Mesenteric fat pad (tissue), 1 donor: ENCODE results near the gene BSDC1. TPM values are rescaled to one million over a fixed set of nuclear protein-coding genes. Genes with fewer than 3 reads are reported as not detected.
A peak's percentile ranks its signal among the peaks of the same experiment; 100 is the strongest.

ENCODE experiments used
- DNase-seq: peaks from one replicate; pipeline ENCODE4 v3.0.0-alpha.2; 2020; ENCODE audit warnings: low spot score
- long read RNA-seq: library from polyadenylated mRNA; unstranded; transcript quantifications from one replicate; pipeline ENCODE4 v2.0.0, GENCODE V29; 2020
- total RNA-seq: library from RNA; stranded (reverse); fragmentation: NEBNext Ultra II Directional; extraction: Animal tissue kit (Norgen Biotek cat#: 25700); gene quantifications from one replicate; pipeline ENCODE4 v1.2.1, GENCODE V29; 2021
- donor health status: DM: yes; HTN: yes; CAD: no.

BSDC1 gene, protein sequence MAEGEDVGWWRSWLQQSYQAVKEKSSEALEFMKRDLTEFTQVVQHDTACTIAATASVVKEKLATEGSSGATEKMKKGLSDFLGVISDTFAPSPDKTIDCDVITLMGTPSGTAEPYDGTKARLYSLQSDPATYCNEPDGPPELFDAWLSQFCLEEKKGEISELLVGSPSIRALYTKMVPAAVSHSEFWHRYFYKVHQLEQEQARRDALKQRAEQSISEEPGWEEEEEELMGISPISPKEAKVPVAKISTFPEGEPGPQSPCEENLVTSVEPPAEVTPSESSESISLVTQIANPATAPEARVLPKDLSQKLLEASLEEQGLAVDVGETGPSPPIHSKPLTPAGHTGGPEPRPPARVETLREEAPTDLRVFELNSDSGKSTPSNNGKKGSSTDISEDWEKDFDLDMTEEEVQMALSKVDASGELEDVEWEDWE
- 63.2 TPM for total RNA-seq
- long read RNA-seq, full-length matches to known transcripts: 83 of 184 reads
- long read RNA-seq, partial matches to known transcripts: 80 of 184 reads
- long read RNA-seq, other reads (novel, unspliced or antisense): 21 of 184 reads

DNA sequence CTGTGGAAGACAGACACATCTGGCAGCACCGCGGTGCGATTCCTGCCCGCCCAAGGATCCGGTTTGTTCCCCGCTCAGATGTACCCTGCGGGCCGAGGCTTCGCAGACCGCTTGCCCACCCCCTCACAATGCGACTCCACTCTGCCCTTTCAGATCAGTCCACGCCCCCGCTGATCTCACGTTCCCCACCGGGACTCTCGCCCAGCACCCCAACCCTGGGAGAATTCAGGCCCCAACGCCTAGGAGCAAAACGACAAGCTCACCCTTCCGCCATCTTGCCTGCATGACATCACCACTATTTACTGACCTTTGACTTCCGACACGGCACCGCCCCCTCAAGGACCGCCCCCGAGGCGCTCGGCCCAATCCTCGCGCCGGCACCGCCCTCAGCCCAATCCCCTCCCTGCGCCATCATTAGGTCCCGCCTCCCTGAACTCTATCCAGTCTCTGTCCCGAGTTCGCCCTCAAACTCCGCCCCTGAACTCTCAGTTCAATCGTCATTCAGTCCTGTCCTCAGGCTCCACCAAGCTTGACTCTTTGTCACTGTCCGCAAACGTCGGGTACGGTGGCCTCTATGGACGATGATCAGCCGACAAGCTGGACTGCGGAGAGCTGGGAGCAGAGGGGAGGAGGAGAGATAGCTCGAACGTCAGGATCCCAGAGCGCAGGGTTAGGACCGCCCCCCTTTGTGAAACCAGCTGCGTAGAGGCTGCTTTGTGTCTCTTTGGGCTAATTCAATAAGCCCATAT lies at the start of gene BSDC1:
Gene BSDC1 (minus strand): TSS at position 301 of the 749 bp plus-strand sequence. CDS start 27 bp downstream, at position 274.
- peak; percentile 99 for DNase-seq

DNA sequence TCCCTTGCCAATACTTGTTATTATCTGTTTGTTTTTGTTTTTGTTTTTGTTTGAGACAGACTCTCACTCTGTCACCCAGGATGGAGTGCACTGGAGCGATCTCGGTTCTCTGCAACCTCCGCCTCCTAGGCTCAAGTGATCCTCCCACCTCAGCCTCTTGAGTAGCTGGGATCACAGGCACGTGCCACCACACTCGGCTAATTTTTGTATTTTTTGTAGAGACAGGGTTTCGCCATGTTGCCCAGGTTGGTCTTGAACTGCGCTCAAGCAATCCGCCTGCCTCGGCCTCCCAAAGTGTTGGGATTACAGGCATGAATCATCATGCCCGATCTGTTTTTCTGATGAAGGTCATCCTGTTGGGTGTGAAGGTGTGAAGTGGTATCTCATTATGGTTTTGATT lies 47.2 kb upstream of the BSDC1 start:
- DNase-seq: peak; percentile 28

DNA sequence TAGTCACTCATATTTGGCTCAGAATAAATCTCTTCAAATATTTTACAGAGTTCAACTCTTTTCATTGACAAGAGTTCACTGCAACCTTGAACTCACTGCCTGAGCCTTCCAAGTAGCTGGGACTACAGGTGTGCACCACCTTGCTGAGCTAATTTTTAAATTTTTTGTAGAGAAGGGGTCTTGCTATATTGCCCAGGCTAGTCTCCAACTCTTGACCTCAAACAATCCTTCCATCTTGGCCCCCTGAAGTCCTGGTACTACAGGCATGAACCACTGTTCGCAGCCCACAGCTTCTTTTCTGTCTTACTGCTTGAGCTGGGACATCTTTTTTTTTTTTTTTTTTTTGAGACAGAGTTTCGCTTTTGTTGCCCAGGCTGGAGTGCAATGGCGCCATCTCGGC lies 44.5 kb upstream of the BSDC1 start:
- peak; percentile 9 for DNase-seq

DNA sequence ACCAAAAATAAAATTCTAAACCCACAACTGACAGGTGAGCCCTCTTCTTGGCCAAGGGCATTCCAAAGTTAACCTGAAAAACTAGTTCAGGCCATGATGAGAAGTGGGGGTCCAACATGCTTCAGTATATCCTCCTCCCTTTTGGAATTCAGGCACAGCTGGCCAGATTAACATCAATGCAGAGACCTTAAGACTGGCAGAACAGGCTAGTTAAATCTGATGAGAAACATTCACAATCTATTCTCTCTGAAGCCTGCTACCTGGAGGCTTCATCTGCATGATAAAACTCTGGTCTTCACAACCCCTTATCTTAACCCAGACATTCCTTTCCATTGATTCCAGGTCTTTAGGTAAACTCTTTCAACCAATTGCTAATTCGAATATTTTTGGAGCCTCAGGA lies 43.9 kb upstream of the BSDC1 start:
- no peak for DNase-seq

DNA sequence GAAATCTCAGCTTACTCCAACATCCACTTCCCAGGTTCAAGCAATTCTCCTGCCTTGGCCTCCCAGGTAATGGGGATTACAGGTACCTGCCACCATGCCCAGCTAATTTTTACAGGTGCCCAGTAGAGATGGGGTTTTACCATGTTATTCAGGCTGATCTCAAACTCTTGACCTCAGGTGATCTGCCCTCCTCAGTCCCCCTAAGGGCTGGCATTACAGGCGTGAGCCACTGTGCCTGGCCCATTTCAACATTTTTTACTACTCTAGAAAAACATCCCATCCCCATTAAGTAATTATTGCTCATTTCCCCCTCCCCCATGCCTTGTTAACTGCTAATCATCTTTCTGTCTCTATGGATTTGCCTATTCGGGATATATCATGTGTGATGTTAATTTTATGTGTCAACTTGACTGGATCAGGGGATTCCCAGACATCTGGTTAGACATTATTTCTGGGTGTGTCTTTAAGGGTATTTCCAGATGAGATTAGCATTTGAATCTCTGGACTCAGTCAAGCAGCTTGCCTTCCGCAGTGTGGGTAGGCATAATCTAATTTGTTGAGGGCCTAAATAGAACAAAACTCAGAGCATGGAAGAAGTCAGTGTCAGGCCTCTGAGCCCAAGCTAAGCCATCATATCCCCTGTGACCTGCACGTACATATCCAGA lies 37.6 kb upstream of the BSDC1 start:
- DNase-seq: no peak

DNA sequence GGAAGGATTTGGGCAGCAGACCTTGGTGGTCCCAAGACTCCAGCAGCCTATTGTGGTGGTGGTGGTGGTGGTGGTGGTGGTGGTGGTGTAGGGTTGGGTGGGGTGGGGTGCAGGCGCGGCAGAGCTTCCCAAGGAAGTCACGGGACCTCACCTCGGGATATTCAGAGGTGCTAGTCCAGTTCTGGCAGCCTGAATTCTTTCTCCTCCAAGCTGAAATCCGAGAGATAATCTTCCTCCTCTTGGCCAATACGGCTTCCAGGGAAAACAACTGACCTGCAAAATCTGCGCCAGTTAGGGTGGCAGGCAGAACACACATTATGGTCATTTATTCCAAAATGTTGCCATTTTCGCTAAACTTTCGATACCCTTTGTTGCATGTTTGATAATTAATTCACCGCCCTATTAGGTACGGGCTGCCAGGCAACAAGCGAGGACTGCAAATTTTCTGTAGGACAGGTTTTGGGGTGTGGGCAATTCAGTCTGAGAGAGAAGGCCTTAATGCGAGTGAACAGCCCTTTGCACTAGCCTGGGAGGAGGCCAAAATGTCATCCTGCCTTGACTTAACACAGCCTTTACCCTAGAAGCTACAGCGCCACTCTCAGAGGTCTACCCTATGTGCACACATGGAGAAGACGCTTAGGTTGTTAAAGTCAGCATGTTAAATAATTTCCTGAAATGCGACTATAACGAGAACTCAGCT lies 33.2 kb upstream of the BSDC1 start:
- DNase-seq: no peak

DNA sequence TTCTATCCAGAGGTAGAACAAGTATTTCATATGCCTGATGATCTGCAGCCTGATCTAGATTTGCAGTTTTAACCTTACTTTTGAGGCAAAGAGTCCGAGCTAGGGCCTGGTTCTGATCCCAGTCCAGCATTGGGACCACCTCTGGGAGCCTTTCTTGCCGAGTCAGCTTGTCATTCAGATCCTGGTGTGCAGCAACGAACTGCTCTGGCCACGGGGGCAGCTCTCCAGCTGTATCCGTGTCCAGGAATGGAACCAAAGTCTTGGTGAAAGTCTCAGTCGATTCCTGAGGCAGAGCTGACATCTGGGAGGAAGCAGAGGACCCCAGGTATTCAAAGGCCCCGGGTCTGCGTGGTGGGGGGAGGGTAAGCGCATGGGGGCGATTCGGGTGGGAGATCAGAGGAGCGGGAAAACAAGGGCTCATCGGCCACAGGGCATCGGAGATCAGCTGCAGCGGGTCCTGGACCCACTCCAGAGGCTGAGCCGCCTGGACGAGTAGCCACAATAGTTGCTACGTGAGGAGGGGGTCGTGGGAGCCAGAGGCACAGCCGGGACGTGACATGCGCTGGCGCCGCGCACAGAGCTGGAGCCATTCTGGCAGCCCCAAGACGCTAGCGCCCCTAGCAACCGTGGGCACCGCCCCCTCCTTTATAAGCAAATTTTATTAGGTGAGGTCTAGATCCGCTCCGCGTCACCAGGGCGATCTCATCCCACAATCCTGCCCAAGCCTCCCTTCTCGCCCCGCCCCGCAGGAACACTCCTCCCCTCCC lies 32.4 kb upstream of the BSDC1 start:
- no peak for DNase-seq

DNA sequence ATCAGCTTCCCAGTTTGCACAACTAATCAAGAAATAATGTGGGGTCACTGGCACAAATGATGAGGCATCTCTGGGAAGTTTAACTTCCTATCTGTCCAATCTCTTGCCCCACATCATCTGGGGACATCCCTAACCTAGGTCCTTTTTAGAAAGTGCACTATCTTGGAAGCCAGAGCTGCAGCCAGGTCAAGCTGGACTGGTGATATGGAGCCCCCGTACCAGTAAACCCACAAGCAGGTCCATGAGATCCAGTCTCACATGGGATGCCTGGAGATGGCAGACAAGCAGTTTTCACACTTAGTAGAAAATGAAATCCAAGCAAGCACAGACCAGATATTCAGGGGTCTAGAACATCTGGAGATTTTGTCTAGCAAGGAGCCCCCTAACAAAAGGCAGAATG lies 27.5 kb upstream of the BSDC1 start:
- no peak for DNase-seq

DNA sequence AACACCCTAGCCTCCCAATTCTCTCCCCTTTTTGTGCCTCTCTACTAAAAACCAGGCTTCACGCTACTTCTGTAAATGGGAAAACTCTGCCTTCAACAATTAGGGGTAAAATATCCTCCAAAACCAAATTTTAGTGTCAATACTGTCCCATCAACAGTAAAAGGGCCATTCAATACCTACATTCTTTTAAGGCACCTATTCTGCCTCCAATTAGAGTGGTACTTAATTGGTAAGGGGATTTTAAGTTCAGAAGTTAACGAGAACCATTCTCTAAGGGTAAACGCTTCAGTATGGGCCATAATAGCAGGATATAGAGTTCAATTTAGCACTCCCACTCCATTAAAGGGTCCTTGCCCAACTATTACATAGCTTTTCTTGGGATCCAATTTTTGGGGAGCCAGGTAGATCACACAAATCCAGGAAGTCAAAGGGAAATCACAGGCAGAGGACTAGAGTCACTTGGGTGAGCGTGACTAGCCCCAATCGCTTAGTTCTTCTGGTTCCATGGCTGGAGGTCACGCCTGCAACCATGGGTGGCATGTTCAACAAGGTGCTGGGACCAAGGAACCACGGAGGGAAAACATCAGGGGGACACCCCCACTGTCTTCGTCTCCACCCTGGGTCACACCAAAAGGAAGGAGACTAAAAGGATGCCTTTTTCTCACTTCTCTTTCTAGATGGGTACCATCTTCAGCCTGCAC lies 20.1 kb upstream of the BSDC1 start:
- no peak for DNase-seq

DNA sequence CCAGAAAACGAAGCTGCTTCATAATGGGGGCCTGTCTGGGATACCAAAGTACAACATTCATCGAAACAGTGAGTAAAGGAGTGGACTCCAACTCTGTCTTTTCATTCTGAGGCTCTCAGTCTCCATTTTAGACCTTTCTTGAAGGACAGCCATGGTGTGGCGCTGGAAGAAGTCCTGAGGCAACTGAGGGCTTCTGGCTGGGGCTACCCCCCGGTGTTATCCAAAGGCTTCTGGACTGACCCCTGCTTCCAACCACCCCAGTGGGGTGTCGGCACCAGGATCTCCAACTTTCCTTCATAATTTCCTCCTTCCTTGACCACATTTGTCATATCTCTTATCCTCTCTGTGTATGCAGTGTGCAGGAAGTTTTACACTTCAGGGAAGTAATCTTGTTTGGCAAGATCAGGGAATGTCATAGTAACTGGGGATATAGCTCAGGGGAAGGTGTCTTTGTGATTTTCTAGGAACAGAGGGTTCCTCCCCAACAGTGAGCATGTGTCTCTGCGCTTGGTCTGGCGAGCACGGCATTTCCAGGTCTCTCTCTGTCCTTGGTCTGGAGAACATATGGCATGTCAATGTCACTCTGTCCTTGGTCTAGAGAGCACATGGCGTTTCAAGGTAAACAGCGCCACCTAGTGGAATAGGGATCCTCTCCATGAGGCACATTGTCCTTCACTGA lies 19.4 kb upstream of the BSDC1 start:
- DNase-seq: no peak

DNA sequence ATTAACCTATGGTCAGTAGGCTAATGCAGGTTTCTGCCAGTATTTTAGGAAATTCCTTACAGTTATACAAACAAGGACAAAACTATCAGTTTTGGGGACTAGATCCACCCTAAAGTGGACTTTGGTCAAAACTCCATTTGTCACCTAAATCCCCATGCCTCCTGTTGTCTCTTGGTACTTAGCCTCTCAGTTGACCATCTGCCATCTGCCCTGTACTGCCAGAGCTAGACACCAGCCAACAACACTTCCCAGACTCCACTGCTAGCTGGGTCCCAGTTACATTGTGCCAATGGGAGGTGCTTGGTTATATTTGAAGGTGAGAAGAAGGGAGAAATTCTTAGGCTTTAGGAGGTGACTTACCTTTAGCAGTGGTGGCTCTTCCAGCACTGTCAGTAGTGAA lies 17.0 kb upstream of the BSDC1 start:
- no peak for DNase-seq

DNA sequence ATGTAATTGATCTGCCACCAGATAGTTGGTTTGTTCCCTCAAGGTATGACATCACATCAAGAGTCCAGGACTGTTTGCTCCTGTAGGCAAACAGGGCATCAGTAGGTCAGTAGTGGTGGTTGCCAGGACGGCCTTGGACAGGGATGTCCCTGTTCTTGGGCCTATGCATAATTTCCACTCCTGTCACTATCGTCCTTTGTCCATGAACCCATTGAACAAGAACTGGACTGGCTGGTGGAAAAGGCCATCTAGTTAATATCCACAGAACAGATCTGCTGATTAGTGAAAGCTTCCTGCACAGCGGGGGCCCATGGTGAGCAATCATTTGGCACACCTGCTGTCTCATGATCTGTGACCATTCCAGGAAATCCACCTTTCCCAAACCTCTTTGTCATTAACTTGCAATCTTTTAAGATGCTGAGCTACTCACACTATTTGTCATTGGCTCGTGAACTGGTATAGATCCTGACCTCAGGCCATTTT lies 12.4 kb upstream of the BSDC1 start:
- no peak for DNase-seq

DNA sequence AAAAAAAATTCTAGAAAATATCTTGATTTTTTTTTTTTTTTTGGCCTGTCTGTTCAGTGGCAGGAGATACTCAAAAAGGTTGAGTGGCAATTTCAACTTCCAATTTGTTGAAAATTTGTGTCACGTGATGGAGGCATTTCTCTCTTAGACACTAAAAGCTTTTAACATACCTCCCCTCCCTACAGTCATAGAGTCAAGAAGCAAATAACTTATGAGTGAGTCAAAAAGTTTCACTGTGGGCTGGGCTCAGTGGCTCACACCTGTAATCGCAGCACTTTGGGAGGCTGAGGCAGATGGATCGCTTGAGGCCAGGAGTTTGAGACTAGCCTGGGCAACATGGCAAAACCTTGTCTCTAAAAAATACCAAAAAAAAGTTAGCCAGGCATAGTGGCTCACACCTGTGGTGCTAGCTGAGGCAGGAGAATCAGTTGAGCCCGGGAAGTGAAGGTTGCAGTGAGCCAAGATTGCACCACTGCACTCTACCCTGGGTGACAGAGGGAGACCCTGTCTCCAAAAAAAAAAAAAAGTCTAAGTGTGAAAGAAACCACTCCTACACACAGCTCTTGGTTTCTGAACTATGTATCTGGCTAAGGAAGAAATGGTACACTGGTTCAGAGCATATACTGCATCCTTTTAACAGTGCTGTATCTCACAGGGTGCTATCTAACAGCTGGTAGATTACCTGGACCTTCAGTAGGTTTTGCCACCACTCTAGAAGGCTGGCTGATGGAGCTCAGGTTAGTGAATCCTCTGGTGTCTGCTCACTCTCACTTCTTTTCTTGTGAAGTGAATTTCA lies 11.6 kb upstream of the BSDC1 start:
- no peak for DNase-seq

DNA sequence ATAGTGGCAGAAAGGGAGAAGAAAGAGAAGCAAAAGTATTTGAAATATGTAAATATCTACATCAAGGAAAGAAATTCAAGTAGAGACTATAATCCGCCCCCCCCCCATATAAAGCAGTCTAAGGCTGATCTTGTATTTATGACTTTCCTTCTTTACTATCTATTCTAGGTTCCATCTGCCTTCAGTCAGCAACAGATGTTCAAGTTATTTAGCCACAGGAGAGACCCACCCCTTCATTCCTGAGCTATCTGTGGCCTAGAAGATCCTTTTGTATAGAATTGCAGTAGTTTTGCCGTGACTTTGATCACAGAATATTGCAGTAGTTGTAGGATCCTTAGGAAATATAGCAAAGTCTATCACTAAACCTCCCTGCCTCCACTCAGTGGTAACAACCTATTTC lies 10.7 kb upstream of the BSDC1 start:
- DNase-seq: no peak

DNA sequence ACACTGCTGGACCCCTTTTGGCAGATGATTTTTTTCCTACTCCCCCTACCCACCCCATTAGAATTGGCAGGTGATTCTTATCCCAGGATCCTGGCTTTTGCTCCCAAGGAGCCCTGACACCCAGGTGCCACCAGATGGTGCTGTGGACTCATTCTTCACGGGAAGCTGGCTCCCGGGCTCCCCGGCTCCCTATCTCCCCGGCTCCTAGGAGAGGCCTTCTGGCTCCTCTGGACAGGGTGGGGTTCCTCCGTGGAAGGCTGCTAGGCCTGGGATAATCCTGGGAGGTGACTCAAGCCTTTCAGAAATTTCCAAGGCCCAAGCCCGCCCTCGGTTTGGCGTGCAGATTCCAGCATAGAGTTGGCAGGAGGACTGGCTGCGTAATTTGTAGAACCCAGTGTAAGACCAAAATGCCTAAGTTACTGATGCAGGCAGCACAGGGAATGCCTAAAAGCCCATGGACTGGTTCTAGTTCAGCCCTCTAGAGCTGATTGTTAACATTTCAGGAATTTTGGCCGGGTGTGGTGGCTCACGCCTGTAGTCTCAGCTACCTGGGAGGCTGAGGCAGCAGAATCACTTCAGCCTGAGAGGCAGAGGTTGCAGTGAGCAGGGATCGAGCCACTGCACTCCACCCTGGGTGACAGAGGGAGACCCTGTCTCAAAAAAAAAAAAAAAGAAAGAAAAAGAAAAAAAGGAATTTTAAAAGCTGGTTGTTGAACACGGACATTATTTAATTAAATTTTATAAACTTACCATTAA lies 6.8 kb upstream of the BSDC1 start:
- DNase-seq: peak; percentile 94

DNA sequence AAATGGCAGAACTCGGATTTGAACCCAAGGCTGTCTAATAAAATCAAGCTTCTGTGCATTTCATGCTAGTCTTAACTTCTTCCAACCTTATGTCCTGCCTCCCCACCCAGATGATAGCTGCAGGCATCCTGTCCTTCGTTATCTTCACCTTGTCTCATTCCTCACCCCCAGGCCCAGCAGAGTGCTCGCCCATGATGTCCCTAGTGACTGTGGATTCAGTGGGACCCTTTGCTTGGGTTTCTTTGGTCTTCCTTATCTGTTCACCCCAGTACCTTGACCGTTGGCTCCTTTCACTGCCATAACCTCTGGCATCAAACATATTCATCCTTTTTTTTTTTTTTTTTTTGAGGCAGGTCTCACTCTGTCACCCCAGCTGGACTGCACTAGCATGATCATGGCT lies 5.6 kb upstream of the BSDC1 start:
- no peak for DNase-seq

DNA sequence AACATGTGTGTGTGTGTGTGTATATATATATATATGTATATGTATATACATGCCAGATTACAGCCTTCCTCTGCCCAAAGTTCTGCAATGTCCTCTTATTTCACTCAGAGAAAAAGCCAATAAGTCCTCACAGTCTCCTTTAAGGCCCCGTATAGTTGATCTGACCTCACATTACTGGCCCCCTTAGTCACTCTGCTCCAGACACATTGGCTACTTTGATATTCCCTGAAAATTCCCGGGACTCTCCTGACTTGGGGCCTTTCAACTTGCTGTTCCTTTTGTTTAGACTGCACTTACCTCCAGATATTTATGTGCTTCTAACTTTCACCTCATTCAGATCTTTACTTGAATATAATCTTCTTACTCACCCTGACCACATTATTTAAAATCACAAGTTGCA lies 4.2 kb upstream of the BSDC1 start:
- DNase-seq: no peak
